Activated CD4-positive, alpha-beta T cell treated with anti-CD3 and anti-CD28 coated beads, Interleukin-2, amount 10 ng/mL, durations not matched to agents 24 days and 14 days (primary cell): ENCODE data around the gene TBC1D10A. TPM values are rescaled to one million over a fixed set of nuclear protein-coding genes. Genes with fewer than 3 reads are reported as not detected.

Experiments used
- DNase-seq: peaks from one replicate; pipeline ENCODE4 v3.0.0; 2022
- H3K27ac Mint-ChIP-seq: one replicate; pipeline ENCODE4 v1.8.0; 2022; ENCODE audit warnings: mild to moderate bottlenecking, mixed read lengths
- H3K27me3 Mint-ChIP-seq: one replicate; pipeline ENCODE4 v1.8.0; 2022; ENCODE audit warnings: mixed read lengths
- H3K36me3 Mint-ChIP-seq: one replicate; pipeline ENCODE4 v1.8.0; 2022; ENCODE audit warnings: low read depth, mild to moderate bottlenecking, mixed read lengths
- H3K4me1 Mint-ChIP-seq: one replicate; pipeline ENCODE4 v1.8.0; 2021; ENCODE audit warnings: mixed read lengths
- H3K4me3 Mint-ChIP-seq: one replicate; pipeline ENCODE4 v1.8.0; 2022; ENCODE audit warnings: mild to moderate bottlenecking, moderate library complexity, mixed read lengths
- H3K9me3 Mint-ChIP-seq: one replicate; pipeline ENCODE4 v1.8.0; 2021; ENCODE audit warnings: mixed read lengths
- intact Hi-C: fragments of 100-400 bp; cut with micrococcal nuclease; formaldehyde crosslinking; loops from one replicate; pipeline ENCODE4 v1.15.1; 2023
- total RNA-seq: library from RNA; stranded (reverse); gene quantifications from 2 replicates; pipeline ENCODE4 v1.2.3, GENCODE V29; 2022

TBC1D10A gene
- total RNA-seq, 1 donor from 2014 or later, result 18.9 TPM

DNA sequence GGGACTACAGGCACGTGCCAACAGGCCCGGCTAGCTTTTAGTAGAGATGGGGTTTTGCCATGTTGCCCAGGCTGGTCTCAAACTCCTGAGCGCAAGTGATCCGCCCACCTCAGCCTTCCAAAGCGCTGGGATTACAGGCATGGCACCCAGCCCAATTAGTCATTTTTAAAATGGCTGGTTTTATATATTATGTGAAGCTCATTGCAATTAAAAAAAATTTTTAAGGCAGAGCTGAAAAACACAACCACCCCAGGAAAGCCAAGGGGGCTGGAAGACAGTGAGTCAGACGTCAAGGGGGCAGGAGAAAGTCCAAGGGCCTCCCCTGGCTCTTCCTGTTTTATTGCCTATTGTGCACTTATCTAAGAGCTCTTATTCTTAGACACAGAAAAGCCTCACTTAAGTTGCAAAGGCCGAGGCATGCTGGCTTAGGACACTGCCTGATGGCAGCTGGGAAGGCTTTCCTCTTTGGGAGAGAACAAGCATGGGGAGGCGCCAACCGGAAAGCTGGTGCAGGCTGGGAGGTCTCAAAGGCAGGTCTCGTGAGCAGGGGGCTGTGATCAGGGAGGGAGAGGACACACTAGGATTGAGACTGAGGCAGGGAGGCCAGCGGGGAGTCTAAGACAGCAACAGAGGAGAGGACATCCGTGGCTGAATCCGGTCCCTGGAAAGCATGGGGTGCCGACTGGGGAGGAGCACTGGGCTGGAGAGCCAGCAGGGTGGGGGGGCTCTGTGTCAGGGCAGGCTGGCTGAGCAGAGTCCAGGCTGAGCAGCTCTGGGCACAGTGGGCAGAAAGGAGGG, 49.0 kb downstream of the TBC1D10A start:
- H3K36me3 Mint-ChIP-seq, result peaks cover 14% of the 10 kb centered on the region
- DNase-seq, result no peak
- no peaks in the 10 kb centered on the region for H3K9me3 Mint-ChIP-seq
- H3K27me3 Mint-ChIP-seq, result no peaks in the 10 kb centered on the region
- peaks cover 57% of the 10 kb centered on the region for H3K4me1 Mint-ChIP-seq
- peak overlapping the region; percentile 15 for H3K27ac Mint-ChIP-seq
- no peak overlapping the region for H3K4me3 Mint-ChIP-seq
- intact Hi-C loops, result no loop called here

DNA sequence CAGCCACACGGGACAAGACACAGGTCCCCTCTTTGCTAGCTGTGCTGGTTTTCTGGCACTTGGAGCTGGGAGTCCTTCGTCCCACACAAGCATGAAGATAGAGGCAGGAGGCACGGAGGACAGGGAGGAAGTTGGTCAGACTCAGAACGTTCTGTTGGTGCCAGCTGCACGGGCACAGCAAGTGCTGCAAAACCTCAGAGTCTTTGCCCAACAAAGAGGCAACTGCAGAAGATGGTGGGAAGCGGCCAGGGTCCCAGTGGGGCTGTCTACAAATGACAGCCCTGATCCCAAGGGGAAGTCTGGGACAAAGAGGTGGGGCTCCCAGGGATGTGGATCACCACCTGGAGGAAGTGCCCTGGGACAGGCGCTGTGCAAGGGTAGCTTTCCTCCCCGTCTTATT, 50.7 kb downstream of the TBC1D10A start:
- no peaks in the 10 kb centered on the region for H3K9me3 Mint-ChIP-seq
- H3K27me3 Mint-ChIP-seq, result no peaks in the 10 kb centered on the region
- DNase-seq, result no peak
- peak overlapping the region; percentile 46 for H3K27ac Mint-ChIP-seq
- peaks cover 55% of the 10 kb centered on the region for H3K4me1 Mint-ChIP-seq
- peaks cover 26% of the 10 kb centered on the region for H3K36me3 Mint-ChIP-seq
- H3K4me3 Mint-ChIP-seq, result peak overlapping the region; percentile 32
- intact Hi-C loops, result no loop called here

DNA sequence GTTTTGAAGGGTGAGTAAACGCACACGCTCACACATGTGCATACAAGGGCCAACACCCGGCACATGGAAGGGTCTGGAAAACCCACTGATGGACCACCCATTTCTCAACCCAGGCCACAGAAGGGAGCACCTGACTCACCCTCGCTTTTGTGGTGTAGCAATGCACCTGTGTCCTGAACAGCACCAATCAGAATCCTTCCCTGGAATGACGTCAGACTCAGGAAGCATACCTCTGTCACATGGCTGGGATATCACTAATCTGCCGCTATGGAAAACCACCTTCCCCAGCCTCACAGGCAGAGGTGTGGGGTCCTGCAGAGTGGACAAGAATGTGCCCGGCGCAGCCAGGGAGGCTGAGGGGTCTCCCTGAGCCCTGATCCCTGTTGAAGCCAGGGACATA, 51.1 kb downstream of the TBC1D10A start:
- H3K9me3 Mint-ChIP-seq, result no peaks in the 10 kb centered on the region
- H3K27me3 Mint-ChIP-seq, result no peaks in the 10 kb centered on the region
- H3K4me3 Mint-ChIP-seq, result peak overlapping the region; percentile 32
- H3K36me3 Mint-ChIP-seq, result peaks cover 28% of the 10 kb centered on the region
- no peak for DNase-seq
- intact Hi-C loops, result no loop called here
- H3K27ac Mint-ChIP-seq, result peak overlapping the region; percentile 46
- peaks cover 56% of the 10 kb centered on the region for H3K4me1 Mint-ChIP-seq

DNA sequence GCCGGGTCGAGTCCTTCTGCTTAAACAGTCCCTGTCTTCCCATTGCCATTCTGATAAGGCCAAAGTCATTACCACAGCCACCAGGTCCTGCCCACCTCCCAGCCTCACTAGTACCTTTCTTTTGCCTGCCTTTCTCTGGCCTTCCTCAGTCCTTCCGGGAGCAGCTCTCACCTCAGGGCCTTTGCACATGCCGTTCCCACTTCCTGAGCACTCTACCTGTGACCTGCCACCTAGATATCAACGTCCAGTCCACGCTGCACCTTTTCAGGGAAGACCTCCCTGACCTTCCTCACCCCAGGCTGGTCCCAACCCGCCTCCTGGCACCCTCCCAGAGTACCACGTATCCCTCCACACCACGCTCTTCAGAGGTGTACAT, 52.3 kb downstream of the TBC1D10A start:
- Mint-ChIP-seq H3K27ac (no peak overlapping the region), H3K4me3 (no peak overlapping the region), H3K36me3 (peaks cover 37% of the 10 kb centered on the region), H3K4me1 (peaks cover 57% of the 10 kb centered on the region), H3K9me3 (no peaks in the 10 kb centered on the region), H3K27me3 (no peaks in the 10 kb centered on the region)
- no peak for DNase-seq
- intact Hi-C loops, result no loop called here

DNA sequence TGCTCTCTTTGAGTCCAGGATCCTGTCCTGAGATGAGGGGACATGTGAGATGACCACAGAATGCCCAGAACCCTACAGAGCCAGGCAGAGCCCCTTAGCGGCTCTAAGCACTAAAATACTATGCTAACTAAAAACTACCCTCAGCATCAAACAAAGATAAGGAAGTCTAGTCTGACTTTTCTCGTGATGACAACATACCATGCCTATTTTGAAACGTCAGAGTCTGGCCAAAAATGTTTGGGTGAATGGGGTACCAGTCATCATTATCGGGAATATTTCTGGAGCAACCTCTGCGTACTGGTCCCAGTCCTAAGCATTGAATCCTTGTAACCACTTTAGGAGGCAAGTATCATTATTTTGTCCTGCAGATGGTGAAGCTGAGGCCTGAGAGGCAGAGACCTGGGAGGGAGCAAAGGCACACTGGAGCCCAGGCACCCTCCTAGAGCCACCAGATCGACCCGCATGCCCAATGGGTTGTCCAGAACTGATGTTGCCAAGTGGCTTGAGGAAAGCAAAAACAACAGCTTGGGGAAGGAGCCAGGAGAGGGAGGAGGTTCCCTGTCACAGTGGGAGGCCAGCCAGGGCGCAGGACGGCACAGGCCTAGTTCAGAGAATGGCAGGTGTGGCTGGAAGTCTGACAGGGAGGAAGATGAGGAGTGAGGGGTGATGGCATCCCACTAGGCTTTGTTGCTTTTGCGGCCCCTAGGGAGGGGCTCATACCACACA, 52.9 kb downstream of the TBC1D10A start:
- Mint-ChIP-seq H3K4me1 (peaks cover 61% of the 10 kb centered on the region), H3K27ac (peak overlapping the region; percentile 72), H3K36me3 (peaks cover 42% of the 10 kb centered on the region), H3K9me3 (no peaks in the 10 kb centered on the region), H3K27me3 (no peaks in the 10 kb centered on the region), H3K4me3 (no peak overlapping the region)
- DNase-seq, result no peak
- intact Hi-C loops, result no loop called here

DNA sequence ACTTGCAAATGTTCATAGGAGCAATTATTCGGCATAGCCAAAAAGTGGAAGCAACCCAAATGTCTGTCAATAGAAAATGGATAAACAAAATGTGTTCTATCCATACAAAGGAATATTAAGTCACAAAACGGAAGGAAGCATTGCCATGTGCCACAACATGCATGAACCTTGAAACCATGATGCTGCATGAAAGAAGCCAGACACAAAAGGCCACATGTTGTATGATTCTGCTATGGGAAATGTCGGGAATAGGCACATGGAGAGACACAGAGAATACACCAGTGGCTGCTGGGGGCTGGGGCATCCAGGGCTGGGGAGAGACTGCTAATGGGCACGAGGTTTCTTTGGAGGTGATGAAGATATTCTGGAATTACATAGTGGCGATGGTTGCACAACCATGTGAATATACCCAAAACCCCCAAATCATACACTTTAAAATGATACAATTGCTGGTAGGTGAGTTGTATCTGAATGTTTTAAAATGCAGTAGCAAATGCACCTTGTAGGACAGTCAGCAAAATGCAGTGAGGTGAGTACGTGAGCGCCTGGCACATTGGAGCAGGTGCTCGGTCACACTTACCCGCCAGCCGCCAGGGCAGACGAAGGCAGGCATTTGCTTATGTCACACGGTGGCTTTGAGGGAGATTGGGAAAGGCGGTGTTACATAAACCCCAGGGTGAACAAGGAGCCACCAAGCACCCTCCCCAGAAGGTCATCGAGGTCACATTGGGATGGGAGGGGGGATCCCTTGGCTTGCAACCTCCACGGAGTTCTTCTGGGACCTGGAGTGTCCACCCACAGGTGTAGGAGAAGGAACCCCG, 53.8 kb downstream of the TBC1D10A start:
- intact Hi-C loops, result no loop called here
- H3K27me3 Mint-ChIP-seq, result no peaks in the 10 kb centered on the region
- DNase-seq, result no peak
- no peaks in the 10 kb centered on the region for H3K9me3 Mint-ChIP-seq
- H3K36me3 Mint-ChIP-seq, result peaks cover 48% of the 10 kb centered on the region
- H3K4me3 Mint-ChIP-seq, result no peak overlapping the region
- peaks cover 63% of the 10 kb centered on the region for H3K4me1 Mint-ChIP-seq
- H3K27ac Mint-ChIP-seq, result peak overlapping the region; percentile 53

DNA sequence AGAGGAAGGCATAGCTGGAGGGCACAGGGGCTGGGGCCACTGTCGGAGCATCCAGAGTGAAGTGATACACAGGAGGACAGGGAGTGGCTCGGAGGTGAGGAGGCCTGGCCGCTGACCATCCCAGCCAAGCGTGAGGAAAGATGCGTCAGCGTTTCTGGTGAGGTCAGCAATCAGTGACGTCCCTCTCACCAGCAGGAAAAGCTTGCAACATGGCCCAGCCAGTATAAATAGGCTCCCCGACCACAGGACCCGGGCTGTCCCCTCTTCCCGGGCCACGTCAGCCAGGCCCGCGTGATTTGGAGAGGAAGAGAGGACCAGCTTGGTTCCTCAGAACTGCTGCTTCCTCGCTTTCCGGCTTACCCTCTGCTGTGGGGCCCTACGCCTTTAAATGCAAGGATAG, 55.9 kb downstream of the TBC1D10A start:
- Mint-ChIP-seq H3K4me1 (peaks cover 60% of the 10 kb centered on the region), H3K9me3 (no peaks in the 10 kb centered on the region), H3K4me3 (no peak overlapping the region), H3K36me3 (peaks cover 57% of the 10 kb centered on the region), H3K27ac (peak overlapping the region; percentile 59), H3K27me3 (no peaks in the 10 kb centered on the region)
- DNase-seq, result no peak
- intact Hi-C loops, result no loop called here

DNA sequence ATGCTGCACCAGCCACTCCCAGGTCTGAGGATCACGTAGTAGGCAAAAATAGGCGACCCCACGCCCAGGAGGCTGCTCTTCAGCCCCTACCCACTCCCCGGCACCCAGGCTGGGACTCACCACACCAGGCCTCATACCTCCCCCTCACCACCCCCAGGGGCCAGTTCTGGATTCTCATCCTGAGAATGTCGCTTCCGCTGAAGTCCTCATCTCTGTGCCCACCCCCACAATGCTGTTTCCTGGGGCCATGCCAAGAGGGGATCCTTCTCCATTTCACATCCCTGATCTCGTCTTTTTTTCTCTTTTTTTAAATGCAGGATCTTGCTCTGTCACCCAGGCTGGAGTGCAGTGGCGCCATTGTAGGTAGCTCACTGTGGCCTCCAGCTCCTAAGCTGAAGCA, 58.4 kb downstream of the TBC1D10A start:
- H3K9me3 Mint-ChIP-seq, result no peaks in the 10 kb centered on the region
- no peaks in the 10 kb centered on the region for H3K27me3 Mint-ChIP-seq
- peak overlapping the region; percentile 96 for H3K27ac Mint-ChIP-seq
- no peak for DNase-seq
- H3K4me3 Mint-ChIP-seq, result peak overlapping the region; percentile 99
- peaks cover 50% of the 10 kb centered on the region for H3K4me1 Mint-ChIP-seq
- peaks cover 64% of the 10 kb centered on the region for H3K36me3 Mint-ChIP-seq
- intact Hi-C loops, result no loop called here

DNA sequence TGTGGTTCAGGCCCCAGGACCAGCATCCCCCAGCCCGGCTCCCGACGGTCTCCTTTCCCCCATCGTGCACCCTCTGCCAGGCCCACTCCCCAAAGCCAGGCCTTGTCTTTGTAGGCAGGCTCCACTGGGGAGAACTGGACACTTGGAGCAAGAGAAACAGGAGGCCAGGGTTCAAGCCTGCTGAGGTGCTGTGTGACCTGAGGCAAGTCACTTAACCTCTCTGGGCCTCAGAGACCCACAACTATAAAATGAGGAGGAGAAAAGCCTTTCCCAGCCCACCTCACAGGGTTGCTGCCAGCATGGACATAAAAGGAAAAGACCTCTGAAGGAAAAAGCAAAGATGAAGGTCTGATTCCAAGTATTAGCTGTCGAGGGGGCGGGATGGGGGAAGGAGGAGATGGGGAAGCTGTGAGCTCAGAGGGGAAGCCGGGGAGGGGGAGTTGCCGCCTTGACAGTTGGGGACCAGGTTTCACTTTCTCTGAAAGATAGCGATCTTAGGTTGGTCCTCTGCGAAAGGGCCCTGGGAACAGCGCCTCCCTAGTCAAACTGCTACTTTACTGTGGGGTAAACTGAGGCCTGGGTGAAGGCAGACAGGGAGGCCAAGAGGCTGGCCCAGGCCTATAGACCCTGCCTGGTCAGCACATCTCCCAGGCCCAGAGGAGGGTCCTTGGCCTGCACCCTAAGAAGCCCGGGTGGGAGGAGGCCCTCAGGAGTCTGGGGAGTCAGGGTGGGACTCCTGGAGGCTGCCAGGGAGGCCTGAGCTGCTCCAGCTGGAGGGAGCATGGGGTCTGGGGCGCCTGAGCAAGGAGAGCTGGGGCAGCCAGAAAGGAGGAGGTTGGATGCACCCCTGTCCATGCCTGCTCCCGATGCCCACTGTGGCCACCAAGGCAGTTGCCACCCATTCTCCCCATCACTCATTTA, 59.1 kb downstream of the TBC1D10A start:
- intact Hi-C loops, result loop anchor here (1.0 to 2.0 kb wide), 3 partner anchors 21 to 157 kb away; partner anchors contain the start of genes LIF and TBC1D10A
- Mint-ChIP-seq H3K36me3 (peaks cover 65% of the 10 kb centered on the region), H3K27ac (peak overlapping the region; percentile 96), H3K27me3 (no peaks in the 10 kb centered on the region), H3K4me1 (peaks cover 50% of the 10 kb centered on the region), H3K9me3 (no peaks in the 10 kb centered on the region), H3K4me3 (peak overlapping the region; percentile 99)
- peak; percentile 91 for DNase-seq

DNA sequence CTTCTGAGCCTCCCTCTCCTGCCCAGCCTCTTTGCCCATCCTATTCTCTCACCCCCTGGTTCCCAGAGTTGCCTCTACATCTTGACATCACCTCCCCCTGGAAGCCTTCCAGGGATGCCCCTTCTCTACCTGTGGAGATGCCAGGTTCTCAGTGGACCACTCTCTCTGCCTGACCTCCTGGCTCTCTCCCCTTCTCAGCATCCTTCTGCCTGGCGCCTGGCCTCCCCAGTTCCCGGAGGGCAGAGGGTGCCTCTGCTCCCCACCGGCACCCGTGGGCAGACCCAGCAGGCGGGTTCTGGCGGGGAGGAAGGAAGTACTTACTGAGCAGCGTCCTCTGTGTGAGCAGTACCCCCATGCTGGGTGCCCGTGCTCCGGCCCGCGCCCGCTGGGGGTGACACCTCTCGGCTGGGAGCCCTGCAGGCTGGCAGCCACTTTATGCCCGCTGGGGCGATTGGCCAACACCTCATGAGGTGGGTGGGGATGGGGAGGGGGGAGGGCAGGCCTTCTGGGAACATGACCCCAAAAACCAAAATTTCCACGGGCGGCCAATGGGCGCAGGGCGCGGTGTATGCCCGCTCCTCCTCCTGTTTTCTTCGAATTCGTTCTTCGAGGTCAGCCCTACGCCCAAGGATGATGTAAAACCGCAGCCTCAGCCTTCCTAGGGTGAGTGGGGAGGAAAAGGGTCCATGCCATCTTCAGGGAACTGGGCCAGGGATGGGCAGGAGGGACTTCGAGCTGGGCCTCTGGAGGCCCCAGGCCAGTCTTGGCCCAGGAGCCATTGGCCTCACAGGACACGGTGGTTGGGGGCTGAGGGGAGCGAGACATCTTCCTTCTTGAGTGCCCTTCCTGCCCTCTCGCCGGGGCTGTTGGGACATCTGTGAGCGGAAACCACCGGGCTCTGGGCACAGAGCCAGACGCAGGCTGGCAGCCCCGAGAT, 60.0 kb downstream of the TBC1D10A start, which contains the start of gene OSM:
TSS of gene OSM (minus strand) at position 407 of the 937 bp plus-strand sequence. CDS start at position 355, 52 bp downstream.
- Mint-ChIP-seq H3K27me3 (no peaks in the 10 kb centered on the region), H3K36me3 (peaks cover 69% of the 10 kb centered on the region), H3K27ac (peak within 1 kb of the TSS; percentile 96), H3K9me3 (no peaks in the 10 kb centered on the region), H3K4me3 (peak within 1 kb of the TSS; percentile 99), H3K4me1 (peaks cover 54% of the 10 kb centered on the region)
- peak; percentile 93 for DNase-seq
- intact Hi-C loops, result loop anchor here (1.0 to 2.0 kb wide), 5 partner anchors 20 to 158 kb away; partner anchors contain the start of genes CASTOR1, LIF, RNF215 and TBC1D10A

DNA sequence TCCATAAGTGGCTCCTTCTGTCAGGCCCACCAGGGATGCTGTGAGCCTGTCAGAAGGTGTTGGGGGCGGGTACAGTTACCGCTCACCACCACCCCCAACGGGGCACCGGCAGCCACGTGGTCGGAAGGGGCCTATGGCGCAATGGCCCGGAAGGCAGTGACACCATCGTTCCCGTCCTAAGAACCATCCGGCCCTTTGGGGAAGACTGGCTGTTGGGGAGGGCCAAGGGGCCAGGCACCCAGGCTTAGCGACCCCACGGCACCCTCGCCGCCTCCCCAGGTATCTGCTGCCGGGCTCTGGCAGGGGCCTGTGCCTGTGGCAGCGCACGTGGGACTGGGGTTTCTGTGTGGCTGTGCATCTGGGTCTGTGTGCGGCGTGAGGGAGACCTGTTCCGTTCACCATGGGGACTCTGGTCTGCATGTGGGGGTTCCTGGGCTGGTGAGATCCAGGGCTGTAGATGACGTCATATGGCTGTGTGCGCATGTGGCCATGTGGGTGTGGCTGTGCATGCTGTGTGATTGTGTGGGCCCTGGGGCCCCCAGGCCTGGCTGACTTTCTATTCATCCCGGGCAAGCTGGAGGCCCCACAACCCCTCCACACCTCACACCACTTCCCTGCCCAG, 60.8 kb downstream of the TBC1D10A start:
- peaks cover 61% of the 10 kb centered on the region for H3K4me1 Mint-ChIP-seq
- peak; percentile 95 for DNase-seq
- intact Hi-C loops, result loop anchor here (1.0 to 2.0 kb wide), 3 partner anchors 23 to 121 kb away; partner anchors contain the start of genes CASTOR1, RNF215 and TBC1D10A
- H3K36me3 Mint-ChIP-seq, result peaks cover 64% of the 10 kb centered on the region
- no peaks in the 10 kb centered on the region for H3K27me3 Mint-ChIP-seq
- H3K9me3 Mint-ChIP-seq, result no peaks in the 10 kb centered on the region
- peak overlapping the region; percentile 99 for H3K4me3 Mint-ChIP-seq
- peak overlapping the region; percentile 96 for H3K27ac Mint-ChIP-seq
